ENCODE measurements around the gene ZNF567.

Gene ZNF567

GRCh38 chr19:36750066-36750691 lies 62.8 kb downstream of the ZNF567 start:
- DNase-seq (ENCODE audit: low read depth in 2 of 2): no peak
